Bronchial epithelial cell (primary cell): Measurements from ENCODE around the gene PTGES3L. TPM values are rescaled to one million over a fixed set of nuclear protein-coding genes. Genes with fewer than 3 reads are reported as not detected.
"Not testable (repeated sequence)": the region's sequence is repeated elsewhere in the genome, so short reads cannot be mapped to it uniquely, and the experiment has no call there.

Experiments
- DNase-seq: peaks from one replicate; pipeline ENCODE4 v3.0.0-alpha.2; 2010; ENCODE audit warnings: low read depth
- FAIRE-seq: peaks from 2 replicates; lab custom pipeline; 2011; peaks lifted over from hg19 to GRCh38; lab: Jason Lieb, UNC
- H3K27me3 ChIP-seq: 2 replicates; pipeline ENCODE4 v1.5.1; 2011; ENCODE audit warnings: low read length; ENCODE audit not compliant: control insufficient read depth, insufficient read depth
- H3K36me3 ChIP-seq: 2 replicates; pipeline ENCODE4 v1.5.1; 2011; ENCODE audit warnings: low read length; ENCODE audit not compliant: control insufficient read depth, insufficient read depth
- H3K4me3 ChIP-seq: 2 replicates; pipeline ENCODE4 v1.5.1; 2011; ENCODE audit warnings: mild to moderate bottlenecking, low read depth, low read length, control low read depth
- CTCF ChIP-seq: IDR thresholded peaks from 2 replicates; pipeline ENCODE4 v1.5.1; 2011; ENCODE audit warnings: mild to moderate bottlenecking, moderate library complexity, low read length, control low read depth, inconsistent platforms; ENCODE audit not compliant: insufficient read depth, severe bottlenecking
- total RNA-seq: library from RNA; depleted of rRNA; stranded (reverse); fragments of >200 nt; gene quantifications from 2 replicates; pipeline ENCODE4 v1.2.1, GENCODE V29; 2014

The PTGES3L gene
- total RNA-seq, 1 donor from 2014 or later: under 0.01 TPM

GRCh38 chr17:42997390-42997983, 17.6 kb upstream of the PTGES3L start:
- DNase-seq (no peak), FAIRE-seq (no peak)
- no peak for TF ChIP-seq CTCF
- H3K4me3 ChIP-seq: peak overlapping the region; percentile 11
- peaks cover 24% of the 10 kb centered on the region for H3K36me3 ChIP-seq
- no peaks in the 10 kb centered on the region for H3K27me3 ChIP-seq

- H3K27me3 ChIP-seq, DNase-seq, H3K4me3 ChIP-seq, FAIRE-seq: not testable (repeated sequence)
- H3K36me3 ChIP-seq: peaks cover 20% of the 10 kb centered on the region
Measured at GRCh38 chr17:42993913-42994312, 14.0 kb upstream of the PTGES3L start.

- Histone ChIP-seq H3K27me3 (no peaks in the 10 kb centered on the region), H3K36me3 (peaks cover 18% of the 10 kb centered on the region), H3K4me3 (no peak overlapping the region)
- no peak for DNase-seq
- FAIRE-seq: no peak
- no peak for TF ChIP-seq CTCF
Measured at GRCh38 chr17:42992872-42993271, 13.0 kb upstream of the PTGES3L start.

- Histone ChIP-seq H3K27me3 (no peaks in the 10 kb centered on the region), H3K4me3 (no peak overlapping the region), H3K36me3 (peaks cover 23% of the 10 kb centered on the region)
- FAIRE-seq (no peak), DNase-seq (no peak)
- TF ChIP-seq CTCF: no peak
Measured at GRCh38 chr17:42991471-42991870, 11.6 kb upstream of the PTGES3L start.

- Histone ChIP-seq H3K4me3 (no peak overlapping the region), H3K36me3 (peaks cover 23% of the 10 kb centered on the region), H3K27me3 (no peaks in the 10 kb centered on the region)
- FAIRE-seq (no peak), DNase-seq (peak; percentile 90)
- no peak for TF ChIP-seq CTCF
Measured at GRCh38 chr17:42989726-42990652, 10.1 kb upstream of the PTGES3L start.

GRCh38 chr17:42989141-42989540, 9.3 kb upstream of the PTGES3L start:
- no peak for TF ChIP-seq CTCF
- Histone ChIP-seq H3K27me3 (no peaks in the 10 kb centered on the region), H3K4me3 (no peak overlapping the region), H3K36me3 (peaks cover 23% of the 10 kb centered on the region)
- no peak for FAIRE-seq
- DNase-seq: peak; percentile 21
